HG03135 (cell line): ENCODE results near the gene TRIP13.
"Not testable (repeated sequence)": the region's sequence is repeated elsewhere in the genome, so short reads cannot be mapped to it uniquely, and the experiment has no call there.

Source experiments
- ATAC-seq: cut with Tn5 transposase; IDR thresholded peaks from one replicate; pipeline ENCODE4 v1.9.1; 2021; ENCODE audit warnings: mild to moderate bottlenecking, moderate library complexity; ENCODE audit not compliant: unreplicated experiment

Gene TRIP13

DNA sequence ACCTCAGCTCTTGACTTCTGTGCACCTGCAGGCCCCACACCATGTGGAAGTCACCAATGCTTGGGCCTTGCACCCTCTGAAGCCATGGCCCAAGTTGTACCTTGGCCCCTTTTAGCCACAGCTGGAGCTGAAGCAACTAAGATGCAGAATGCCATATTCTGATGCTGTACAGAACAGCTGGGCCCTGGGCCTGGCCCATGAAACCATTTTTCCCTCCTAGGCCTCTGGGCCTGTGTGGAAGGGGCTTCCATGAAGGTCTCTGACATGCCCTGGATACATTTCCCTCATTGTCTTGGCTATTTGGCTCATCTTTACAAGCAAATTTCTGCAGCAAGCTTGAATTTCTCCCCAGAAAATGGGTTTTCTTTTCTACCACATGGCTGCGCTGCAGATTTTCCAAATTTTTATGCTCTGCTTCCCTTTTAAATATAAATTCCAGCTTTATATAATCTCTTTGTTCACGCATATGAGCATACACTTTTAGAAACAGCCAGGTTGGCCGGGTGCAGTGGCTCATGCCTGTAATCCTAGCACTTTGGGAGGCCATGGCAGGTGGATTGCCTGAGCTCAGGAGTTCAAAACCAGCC lies 41.8 kb downstream of the TRIP13 start:
- not testable (repeated sequence) for ATAC-seq

DNA sequence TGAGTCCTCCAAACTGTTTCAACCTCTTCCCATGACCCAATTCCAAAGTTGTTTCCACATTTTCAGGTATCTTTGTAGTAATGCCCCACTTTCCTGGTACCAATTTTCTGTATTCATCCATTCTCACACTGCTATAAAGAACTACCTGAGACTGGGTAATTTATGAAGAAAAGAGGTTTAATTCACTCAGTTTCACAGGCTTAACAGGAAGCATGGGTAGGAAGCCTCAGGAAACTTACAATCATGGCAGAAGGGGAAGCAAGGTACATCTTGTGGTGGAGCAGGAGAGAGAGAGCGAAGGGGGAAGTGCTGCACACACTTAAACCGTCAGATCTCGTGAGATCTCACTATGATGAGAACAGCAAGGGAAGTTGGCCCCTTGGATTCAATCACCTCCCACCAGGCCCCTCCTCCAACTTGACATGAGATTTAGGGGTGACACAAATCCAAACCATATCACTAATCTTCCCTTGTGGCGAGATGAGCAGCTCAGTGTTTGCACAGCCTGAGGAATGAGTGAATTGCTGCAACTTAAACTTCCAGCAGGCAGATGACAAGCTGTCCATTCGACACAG lies 42.9 kb downstream of the TRIP13 start:
- ATAC-seq = no peak

DNA sequence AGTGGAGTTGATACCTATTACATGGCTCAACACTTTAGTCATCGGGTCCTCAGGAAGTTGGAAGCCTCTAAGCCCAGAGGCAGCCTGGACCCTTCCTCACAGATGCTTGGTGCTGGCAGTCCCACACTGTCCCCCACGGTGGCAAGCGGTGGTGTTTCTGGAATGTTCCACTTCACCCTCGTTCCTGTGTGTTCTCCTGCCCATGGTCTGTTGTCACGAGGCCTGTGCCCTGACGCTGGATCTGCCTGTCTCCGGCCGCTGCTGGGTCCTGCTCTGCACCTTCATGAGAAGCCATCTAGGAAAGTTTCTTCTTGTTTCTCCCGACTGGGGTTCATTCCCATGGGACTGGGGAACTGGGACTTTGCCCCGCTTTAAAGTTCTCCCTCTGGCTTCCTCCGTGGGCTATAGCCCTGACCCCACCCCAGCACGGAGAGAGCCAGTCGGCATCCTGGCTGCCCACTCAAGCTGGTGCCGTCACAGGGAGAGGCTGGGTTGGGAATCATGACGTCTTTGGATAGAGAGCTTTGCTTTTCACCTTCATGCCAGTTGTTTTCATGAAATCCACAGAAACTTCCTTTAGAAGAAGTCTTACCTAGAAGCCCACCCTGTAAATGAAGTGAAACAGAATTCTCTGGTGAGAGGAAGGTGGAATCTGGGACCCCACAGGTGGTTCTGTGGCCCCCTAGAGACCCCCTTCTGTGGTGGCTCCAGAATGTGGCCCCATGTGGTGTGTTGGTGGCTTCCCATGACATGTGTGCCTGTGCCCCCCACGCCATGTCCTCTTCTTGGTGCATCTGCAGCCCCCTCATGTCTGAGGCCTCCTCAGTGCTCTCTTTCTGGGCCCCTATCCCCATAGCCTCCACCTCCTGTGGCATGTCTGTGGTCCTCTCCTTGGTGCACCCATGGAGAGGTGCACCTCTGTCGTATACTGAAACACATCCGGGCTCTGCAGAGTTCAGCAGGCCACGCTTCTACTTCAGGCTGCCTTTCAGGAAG lies 43.8 kb downstream of the TRIP13 start:
- ATAC-seq = no peak

DNA sequence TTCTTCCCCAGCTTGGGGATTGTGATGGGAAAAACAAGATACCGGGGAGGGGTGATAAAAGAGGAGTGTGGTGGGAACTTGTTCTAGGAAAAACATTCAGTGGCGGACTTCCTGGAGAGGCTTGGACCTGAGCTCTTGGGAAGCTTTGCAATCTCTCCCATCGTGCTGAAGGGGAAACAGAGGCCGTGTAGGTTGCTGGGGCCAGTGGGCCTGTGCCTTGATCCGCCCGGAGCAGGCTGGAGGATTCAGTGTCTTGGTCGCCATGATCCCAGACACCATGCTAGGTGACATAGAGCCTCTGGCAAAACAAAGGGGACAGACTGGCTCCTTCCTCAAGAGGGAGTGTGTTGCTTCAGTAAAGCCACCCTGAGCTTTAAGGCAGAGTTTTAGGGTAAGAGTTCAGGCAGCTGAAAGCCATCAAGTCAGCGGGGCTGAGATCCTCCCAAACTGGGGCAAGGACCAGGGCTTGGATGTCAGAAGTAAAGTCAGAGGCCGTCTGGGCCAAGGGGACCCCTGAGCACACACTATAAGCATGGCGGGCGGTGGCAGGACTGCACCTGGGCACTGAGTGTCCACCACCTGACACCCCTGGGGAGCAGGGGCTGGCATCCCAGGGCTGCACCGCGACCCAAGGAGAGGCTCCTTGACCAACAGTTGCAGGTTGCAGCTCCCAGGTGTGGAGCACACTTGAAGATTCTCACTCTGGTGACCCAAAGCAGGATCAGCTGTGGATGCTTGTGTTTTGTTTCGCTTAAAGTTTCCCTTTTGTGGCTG lies 44.7 kb downstream of the TRIP13 start:
- ATAC-seq = no peak

DNA sequence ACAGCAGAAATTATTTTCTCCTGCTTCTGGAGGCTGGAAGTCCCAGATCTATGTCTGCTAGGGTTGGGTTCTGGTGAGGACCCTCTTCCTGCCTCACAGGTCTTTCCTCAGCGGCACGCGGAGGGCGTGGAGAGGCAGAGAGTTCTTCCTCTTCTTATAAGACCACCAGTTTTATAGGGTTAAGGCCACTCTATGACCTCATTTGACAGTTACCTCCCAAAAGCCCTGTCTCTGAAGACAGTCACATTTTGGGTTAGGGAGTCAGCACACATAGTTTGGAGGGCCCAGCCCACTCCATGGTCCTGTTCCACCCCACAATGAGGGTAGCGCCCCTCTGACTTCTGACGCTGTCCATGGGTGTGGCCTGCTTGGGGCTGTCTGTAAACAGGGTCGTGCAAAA lies 46.7 kb downstream of the TRIP13 start:
- ATAC-seq = no peak

DNA sequence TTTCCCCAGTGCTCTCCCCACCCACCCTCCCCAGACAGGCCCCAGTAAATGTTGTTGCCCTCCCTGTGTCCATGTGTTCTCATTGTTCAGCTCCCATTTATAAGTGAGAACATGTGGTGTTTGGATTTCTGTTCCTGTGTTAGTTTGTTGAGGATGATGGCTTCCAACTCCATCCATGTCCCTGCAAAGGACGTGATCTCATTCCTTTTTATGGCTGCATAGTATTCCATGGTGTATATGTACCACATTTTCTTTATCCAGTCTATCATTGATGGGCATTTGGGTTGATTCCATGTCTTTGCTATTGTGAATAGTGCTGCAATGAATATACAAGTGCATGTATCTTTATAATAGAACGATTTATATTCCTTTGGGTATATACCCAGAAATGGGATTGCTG lies 48.1 kb downstream of the TRIP13 start:
- ATAC-seq = not testable (repeated sequence)

DNA sequence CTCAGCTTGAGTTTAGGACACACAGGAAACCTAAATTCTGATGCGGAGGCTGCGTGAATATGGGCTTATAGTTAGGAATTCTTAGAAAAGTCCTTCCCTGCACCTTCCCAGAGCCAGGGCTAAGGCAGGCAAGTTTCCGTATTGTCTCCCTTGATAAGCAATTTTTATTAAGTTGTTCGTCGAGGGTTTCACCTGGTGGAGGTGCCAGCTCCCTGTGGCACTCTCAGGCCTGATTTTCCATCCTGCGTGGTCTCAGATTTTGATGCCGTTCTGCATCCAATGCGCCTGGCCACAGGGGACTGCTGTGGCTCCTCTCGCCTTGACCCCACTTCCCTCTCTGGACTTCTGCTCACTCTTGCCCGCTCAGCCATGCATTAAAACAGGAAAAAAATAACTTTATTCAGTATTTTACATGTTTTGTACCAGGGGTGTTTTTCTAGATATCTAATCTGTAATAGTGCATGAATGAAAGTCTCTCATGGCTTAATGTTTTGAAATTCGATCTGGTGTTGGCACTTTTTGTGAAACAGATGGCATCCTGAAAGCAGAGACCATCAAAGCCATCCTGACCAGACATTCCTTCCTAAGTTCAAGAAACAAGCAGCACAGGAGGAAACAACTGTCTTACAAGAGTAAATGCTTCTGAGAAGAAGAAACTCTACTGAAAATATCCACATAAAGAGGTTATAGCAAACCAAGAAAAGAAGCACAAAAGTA lies 50.7 kb downstream of the TRIP13 start:
- no peak for ATAC-seq

DNA sequence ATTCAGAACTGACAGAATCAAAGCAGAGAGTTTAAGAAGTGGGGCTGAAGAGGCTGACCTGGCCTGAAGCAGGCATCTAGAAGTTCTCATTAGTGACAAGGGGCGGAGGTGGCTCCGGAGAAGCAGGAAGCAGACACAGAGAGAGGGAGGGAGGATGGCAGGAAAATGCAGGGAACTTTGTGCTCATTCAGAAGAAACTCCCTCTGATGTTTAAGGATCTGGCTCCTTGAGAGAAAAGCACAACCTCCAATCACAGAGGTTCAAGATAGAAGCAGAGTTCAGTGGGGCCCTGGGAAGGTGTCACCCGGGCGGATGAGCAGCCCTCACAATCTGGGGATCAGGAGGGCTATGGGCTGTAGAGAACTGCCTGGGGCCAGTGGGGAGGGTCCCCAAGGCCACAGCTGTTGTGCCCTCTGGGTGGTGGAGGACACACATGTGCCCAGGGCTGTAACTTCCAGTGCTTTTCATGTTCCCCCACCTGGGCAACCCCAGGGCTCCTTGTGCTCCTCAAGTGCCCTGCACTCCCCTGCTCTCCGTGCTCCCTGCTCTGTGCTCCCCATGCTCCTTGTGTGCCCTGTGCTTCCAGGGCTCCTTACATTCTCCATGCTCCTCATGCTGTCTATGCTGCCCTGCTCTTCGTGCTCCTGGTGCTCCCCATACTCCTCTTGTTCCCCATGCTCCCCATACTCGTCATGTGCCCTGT lies 51.4 kb downstream of the TRIP13 start:
- ATAC-seq = no peak

DNA sequence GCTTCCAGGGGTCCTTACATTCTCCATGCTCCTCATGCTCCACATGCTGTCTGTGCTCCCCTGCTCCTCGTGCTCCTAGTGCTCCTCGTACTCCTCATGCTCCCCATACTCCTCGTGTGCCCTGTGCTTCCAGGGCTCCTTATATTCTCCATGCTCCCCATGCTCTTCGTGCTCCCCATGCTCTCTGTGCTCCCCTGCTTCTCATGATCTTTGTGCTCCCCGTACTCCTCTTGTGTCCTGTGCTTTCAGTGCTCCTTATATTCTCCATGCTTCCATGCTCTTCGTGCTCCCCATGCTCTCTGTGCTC lies 51.9 kb downstream of the TRIP13 start:
- no peak for ATAC-seq

DNA sequence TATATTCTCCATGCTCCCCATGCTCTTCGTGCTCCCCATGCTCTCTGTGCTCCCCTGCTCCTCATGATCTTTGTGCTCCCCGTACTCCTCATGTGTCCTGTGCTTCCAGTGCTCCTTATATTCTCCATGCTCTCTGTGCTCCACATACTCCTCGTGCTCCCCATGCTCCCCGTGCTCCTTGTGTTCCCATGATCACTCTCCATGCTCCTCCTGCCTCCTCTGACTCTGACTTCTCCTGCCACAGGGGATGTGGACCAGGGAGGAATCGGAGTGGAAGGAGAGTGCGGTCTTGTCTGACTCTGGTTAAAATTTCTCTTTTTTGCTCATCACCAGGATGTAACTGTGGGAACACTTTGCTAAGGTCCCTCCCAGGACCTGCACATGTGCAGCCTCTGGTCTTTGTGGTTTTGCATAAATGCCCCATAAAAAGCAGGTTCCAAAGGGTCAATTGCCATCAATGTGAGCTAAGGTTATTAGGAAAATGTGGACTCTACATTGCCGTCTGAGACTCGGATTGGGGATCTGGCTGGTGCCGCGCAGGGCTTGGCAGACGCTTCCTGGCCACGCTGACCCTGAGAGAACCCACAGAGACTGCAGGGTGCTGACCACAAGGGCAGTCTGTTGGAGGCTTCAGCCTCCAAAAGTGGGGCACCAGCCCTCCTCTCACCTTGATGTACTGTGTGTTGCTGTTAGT lies 52.5 kb downstream of the TRIP13 start:
- no peak for ATAC-seq

DNA sequence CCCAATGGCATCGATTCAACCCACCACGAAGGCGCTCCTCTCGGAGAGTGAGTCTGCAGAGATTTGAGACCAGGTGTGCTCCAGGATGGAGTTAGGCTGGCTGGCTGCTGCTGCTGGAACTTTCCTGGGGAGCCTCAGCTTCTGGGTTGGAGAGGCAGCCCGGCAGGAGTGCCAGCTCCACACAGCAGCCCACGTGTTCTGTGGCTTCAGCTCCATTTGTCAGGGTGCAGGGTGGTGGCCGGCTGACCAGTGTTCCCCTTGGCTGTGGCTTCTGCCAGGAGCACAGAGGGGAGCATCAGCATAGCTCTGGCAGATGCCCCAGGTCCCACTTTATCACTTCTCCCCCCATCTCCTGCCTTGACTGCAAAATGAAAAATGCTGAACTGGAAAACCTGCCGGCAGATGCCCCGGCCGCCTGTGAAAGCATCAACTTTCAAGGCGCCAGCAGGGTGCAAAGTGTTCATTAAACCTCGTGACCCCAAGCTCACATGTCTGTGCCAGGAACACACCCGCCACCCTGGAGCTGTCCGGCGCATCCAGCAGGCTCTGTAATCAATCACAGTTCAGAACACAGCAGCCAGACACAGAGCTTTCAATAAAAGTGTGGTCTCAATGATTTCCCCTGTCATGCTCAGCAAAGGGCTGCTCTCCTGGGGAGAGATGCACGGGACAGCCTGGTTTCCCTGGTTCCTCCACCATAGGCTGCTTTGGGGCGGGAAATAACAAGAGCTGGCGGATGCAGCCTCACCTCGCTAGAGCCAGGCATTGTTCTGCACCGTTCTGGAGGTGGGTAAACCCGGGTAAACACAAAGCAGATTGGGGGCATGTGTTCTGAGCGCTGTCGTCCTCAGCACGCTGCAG lies 53.2 kb downstream of the TRIP13 start:
- ATAC-seq = no peak

DNA sequence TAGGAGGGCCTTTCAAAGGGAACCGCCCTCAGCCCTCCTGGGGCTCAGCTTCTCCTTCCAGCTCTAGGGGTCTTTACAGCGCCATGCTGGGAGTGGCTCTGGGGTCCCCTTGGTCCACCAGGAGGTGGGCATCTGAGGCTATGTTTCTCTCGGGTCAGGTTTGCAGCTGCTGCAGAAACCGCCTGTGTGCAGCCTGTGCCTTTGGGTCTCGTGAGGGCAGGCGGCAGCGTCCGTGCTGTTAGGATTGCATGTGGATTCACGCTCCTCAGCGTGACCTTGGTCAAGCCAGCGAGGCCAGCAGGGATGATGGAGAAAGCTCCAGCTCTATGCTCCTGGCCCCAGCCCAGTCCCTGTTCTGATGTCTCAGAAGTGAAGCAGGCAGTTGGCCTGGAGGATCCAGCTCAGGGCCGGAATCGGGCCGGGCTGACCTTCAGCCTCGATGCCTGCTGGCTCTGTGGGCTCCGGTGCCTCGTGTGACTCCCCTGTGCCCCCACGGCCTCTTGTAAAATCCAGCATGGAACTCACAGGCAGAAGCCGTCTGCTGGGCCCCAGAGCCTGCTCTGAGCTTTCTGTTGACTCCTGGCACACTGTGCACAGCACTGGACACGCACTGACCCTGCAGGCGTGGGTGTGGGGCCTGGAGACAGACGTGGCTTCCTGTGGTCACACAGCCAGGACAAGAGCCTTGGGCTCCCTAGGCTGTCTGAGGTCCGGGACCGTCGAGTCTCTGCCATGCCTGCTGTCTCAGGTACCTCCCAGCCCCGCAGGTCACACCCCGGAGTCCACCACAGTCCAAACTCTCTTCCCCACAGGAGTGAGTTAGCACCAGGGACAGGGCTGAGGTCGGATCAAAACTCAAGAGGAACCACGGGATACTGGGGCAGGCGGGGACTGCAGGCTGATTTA lies 54.3 kb downstream of the TRIP13 start:
- no peak for ATAC-seq

DNA sequence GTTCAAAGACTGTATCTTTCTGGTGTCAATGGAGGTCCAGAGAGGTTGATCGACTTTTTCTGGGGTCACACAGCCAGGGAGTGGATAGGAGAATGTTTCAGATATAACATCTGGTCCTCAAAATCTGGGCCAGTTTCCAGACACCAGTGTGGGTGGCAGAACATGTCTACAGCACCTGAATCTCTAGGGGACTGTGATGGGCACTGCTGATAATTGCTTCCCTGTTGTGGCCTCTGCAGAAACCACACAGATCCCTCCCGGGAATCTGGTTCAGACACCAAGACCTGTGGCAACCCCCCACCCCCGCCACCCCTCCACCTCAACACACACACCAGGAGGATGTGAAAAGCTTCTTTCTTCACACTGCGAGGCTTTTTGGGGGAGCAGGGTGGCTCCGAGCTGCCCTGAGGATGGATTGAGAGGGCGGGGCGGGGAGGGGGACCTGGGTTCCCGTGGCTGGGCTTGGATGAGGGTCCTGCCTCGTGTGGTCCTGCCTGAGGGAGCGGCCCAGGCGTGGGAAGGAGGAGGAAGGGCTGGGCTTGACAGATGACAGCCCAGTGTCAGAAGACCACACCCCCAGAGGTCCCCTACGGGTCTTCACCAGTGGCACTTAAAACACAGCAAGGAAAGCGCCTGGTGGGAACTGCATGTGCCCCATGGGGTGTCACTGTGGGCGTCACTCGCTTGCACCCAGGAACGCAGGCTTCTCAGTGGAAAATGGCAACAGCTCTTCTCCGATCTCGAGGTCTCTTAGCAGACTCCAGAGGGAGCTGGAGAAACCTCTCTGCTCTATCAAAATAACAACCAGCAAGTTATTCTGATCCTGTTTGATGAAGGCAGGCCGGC lies 55.2 kb downstream of the TRIP13 start:
- no peak for ATAC-seq

DNA sequence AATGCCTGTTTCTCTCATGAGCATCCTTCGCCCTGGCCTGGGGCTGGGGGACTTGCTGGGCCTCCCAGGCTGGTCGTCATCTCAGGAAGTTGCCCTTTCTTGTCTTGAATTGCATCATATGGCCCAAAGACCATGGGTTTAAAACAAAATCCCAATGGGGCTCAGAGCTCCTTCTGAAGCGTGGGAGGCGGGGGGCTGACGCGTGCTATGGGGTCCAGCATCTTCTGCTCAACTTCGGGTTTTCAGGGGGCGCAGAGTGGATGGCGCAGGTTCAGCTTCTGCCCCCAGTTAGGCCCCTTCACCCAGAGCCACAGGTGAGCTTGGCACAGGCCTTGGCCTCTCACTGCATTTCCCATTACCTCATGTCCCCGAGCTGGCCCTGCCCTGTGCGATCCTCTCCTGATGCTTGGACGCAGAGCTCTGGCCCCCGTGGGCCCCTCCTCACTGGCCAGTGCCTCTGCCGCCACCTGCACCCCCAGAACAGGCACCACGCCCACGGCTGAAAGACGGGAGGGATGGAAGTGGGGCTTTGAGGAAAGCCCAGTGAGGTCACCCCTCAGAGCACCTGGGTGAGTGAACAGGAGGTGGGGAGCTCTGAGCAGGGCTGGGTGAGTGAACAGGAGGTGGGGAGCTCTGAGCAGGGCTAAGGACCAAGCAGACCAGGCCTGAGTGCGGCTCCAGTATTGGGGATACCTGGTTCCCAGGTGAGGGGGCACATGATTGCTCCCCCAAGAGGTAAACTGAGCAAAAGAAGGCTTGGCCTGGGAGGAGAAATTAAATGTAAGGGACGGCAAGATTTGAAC lies 56.0 kb downstream of the TRIP13 start:
- no peak for ATAC-seq

DNA sequence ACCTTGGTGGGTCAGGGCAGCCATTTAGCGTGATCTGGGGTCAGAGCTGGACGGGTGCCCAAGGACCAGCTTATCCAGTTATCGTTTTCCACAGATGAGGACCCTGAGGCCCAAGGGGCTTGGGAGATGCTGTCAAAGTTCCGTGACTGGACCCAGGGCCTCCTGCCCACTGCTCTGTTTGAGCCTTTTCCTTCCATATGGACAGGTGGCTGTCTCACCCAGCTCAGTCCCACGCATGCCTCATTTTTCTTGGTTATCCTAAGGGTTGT lies 56.5 kb downstream of the TRIP13 start:
- ATAC-seq = no peak
